Hematopoietic multipotent progenitor cell treated with erythropoietin and hydrocortisone succinate and interleukin-3 and kit ligand, for 6 days (in vitro differentiated cells): ENCODE data around the gene CCDC106.

Source experiments
- DNase-seq: peaks from one replicate; pipeline ENCODE4 v3.0.0-alpha.2; 2015

Gene CCDC106

GRCh38 chr19:55700813-55701212 lies 52.8 kb downstream of the CCDC106 start:
- no peak for DNase-seq

GRCh38 chr19:55702131-55702627 lies 54.2 kb downstream of the CCDC106 start:
- DNase-seq, result peak; percentile 90
